Activated CD4-positive, alpha-beta T cell treated with anti-CD3 and anti-CD28 coated beads, Interleukin-10, Interleukin-2, amounts not matched to agents 100 ng/mL and 50 ng/mL, durations not matched to agents 16 hours and 8 hours (primary cell): ENCODE results near the gene HAT1.
"Not testable (repeated sequence)": the region's sequence is repeated elsewhere in the genome, so short reads cannot be mapped to it uniquely, and the experiment has no call there.

Experiments used
- DNase-seq: peaks from one replicate; pipeline ENCODE4 v3.0.0-alpha.2; 2020

The HAT1 gene

GRCh38 chr2:171922230-171923022 lies at the start of gene HAT1:
HAT1 (plus strand) TSS chr2:171922461; CDS start chr2:171922501, 40 bp downstream.
- peak; percentile 98 for DNase-seq

GRCh38 chr2:171874517-171874916 lies 47.7 kb upstream of the HAT1 start:
- DNase-seq = no peak

- no peak for DNase-seq
These were observed 47.3 kb upstream of the HAT1 start for GRCh38 chr2:171874963-171875362.

GRCh38 chr2:171878481-171878993 lies 43.7 kb upstream of the HAT1 start:
- peak; percentile 68 for DNase-seq

- DNase-seq = no peak
These were observed 42.4 kb upstream of the HAT1 start for GRCh38 chr2:171879865-171880264.

- no peak for DNase-seq
These were observed 41.5 kb upstream of the HAT1 start for GRCh38 chr2:171880774-171881173.

GRCh38 chr2:171882089-171882769 lies 40.0 kb upstream of the HAT1 start:
- DNase-seq = peak; percentile 48

GRCh38 chr2:171883275-171883893 lies 38.9 kb upstream of the HAT1 start:
- no peak for DNase-seq

GRCh38 chr2:171889333-171889732 lies 32.9 kb upstream of the HAT1 start:
- no peak for DNase-seq

- DNase-seq = no peak
These were observed 32.5 kb upstream of the HAT1 start for GRCh38 chr2:171889808-171890207.

- DNase-seq = peak; percentile 70
These were observed 29.0 kb upstream of the HAT1 start for GRCh38 chr2:171893196-171893823.

GRCh38 chr2:171893824-171894611 lies 28.2 kb upstream of the HAT1 start, which contains the start of gene SLC25A12:
SLC25A12 (minus strand) TSS chr2:171894244; CDS start chr2:171894214, 30 bp downstream.
- DNase-seq = peak; percentile 87

- DNase-seq = no peak
These were observed 27.7 kb upstream of the HAT1 start for GRCh38 chr2:171894612-171894947.

- DNase-seq = no peak
These were observed 26.5 kb upstream of the HAT1 start for GRCh38 chr2:171895786-171896185.

GRCh38 chr2:171899623-171900282 lies 22.5 kb upstream of the HAT1 start:
- DNase-seq = not testable (repeated sequence)

GRCh38 chr2:171902840-171903420 lies 19.3 kb upstream of the HAT1 start:
- no peak for DNase-seq

GRCh38 chr2:171908235-171908634 lies 14.0 kb upstream of the HAT1 start:
- no peak for DNase-seq

- DNase-seq = no peak
These were observed 13.0 kb upstream of the HAT1 start for GRCh38 chr2:171909266-171909665.

GRCh38 chr2:171910494-171910893 lies 11.8 kb upstream of the HAT1 start:
- peak; percentile 41 for DNase-seq

- no peak for DNase-seq
These were observed 8.7 kb upstream of the HAT1 start for GRCh38 chr2:171913517-171913916.

GRCh38 chr2:171919453-171919852 lies 2.8 kb upstream of the HAT1 start:
- no peak for DNase-seq

GRCh38 chr2:171921970-171922229 lies 361 bp upstream of the HAT1 start:
- DNase-seq = no peak
